ENCODE measurements around the gene ZNF423. TPM values are rescaled to one million over a fixed set of nuclear protein-coding genes. Genes with fewer than 3 reads are reported as not detected.

The ZNF423 gene
- total RNA-seq, 3 donors from 2014 or later (not counting 1 experiment from before 2014, with no cell fraction given), result not detected

DNA sequence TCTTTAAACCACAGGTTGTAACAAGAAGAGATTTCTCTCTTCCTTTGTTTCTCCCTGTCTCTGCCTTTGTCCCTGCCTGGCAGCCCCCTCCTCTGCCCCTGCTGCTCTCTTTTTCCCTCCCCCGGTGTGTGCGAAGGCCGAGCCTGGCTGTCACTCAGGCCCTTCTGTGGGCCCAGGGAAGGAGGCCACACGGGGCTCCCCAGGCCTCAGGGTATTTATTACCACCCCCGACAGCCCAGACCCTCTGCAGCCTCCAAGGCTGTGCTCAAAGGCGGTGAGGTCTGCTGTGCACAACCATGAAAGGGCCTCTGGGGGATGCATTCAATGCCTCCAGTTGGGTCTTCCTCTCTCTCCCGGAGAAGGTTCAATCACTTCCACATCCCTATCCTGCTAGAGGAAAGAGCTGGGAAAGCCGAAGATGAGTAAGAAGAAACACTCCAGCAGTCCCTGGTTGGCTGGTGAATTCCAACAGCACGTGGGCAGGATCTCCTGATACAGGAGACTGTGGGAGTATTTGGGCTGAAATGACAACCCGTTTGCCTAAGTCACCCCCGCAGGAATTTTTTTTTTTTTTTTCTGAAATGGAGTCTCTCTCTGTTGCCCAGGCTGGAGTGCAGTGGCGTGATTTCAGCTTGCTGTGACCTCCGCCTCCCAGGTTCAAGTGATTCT lies 34.2 kb downstream of the ZNF423 start:
- 88% methylated on average over 12 of the region's 13 CpGs for WGBS (ENCODE audit: insufficient coverage)
- Mint-ChIP-seq H3K9me3 (no peaks in the 10 kb centered on the region), H3K27me3 (ENCODE audit: low read depth in 2 of 2) (peaks cover 0 to 9% of the 10 kb centered on the region in 2 donors), H3K4me1 (no peaks in the 10 kb centered on the region), H3K36me3 (no peaks in the 10 kb centered on the region), H3K4me3 (no peak overlapping the region), H3K27ac (no peak overlapping the region)
- intact Hi-C loops (cut with micrococcal nuclease), result no loop called here
- no peak for DNase-seq
- no peaks in the 10 kb centered on the region for H3K9me3 ChIP-seq (ENCODE audit: control insufficient read depth, insufficient read depth, low read length)
- no peak overlapping the region for H3K27ac ChIP-seq (ENCODE audit: low read length)
- TF ChIP-seq, protein P1, sequence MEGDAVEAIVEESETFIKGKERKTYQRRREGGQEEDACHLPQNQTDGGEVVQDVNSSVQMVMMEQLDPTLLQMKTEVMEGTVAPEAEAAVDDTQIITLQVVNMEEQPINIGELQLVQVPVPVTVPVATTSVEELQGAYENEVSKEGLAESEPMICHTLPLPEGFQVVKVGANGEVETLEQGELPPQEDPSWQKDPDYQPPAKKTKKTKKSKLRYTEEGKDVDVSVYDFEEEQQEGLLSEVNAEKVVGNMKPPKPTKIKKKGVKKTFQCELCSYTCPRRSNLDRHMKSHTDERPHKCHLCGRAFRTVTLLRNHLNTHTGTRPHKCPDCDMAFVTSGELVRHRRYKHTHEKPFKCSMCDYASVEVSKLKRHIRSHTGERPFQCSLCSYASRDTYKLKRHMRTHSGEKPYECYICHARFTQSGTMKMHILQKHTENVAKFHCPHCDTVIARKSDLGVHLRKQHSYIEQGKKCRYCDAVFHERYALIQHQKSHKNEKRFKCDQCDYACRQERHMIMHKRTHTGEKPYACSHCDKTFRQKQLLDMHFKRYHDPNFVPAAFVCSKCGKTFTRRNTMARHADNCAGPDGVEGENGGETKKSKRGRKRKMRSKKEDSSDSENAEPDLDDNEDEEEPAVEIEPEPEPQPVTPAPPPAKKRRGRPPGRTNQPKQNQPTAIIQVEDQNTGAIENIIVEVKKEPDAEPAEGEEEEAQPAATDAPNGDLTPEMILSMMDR (IDR thresholded peaks at IDR 0.05), result no peak
- H3K27me3 ChIP-seq (ENCODE audit: control insufficient read depth, insufficient read depth, low read length), result no peaks in the 10 kb centered on the region
- ATAC-seq, result no peak
- H3K4me3 ChIP-seq (ENCODE audit: low read length), result no peak overlapping the region
- no peaks in the 10 kb centered on the region for H3K36me3 ChIP-seq (ENCODE audit: control insufficient read depth, insufficient read depth, low read length)
- H3K4me1 ChIP-seq (ENCODE audit: control insufficient read depth, insufficient read depth, low read length), result no peaks in the 10 kb centered on the region

DNA sequence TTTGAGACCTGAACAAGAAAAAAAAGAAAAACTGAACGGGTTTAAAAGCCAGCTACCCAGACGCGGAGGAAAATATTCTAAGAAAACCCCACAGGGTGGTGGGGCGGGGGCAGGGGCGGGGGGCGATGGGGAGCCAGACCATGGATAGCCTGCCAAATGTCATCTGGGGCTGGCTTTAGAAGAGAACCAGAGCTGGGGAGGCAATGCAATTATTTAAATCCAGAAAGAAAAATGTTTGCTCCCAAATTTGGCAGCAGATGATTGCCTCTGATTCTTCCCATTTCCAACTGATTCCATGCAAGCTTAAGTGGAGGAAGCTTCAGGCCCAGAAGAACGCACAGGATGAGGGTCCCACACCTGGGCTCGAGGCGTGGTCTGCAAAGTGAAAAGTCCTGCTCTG lies 34.8 kb downstream of the ZNF423 start:
- no peak for DNase-seq
- Mint-ChIP-seq H3K36me3 (no peaks in the 10 kb centered on the region), H3K4me3 (no peak overlapping the region), H3K4me1 (no peaks in the 10 kb centered on the region), H3K9me3 (no peaks in the 10 kb centered on the region), H3K27ac (no peak overlapping the region), H3K27me3 (ENCODE audit: low read depth in 2 of 2) (peaks cover 0 to 9% of the 10 kb centered on the region in 2 donors)
- intact Hi-C loops (cut with micrococcal nuclease), result no loop called here
- no peak overlapping the region for H3K4me3 ChIP-seq (ENCODE audit: low read length)
- no peaks in the 10 kb centered on the region for H3K27me3 ChIP-seq (ENCODE audit: control insufficient read depth, insufficient read depth, low read length)
- 91% methylated on average over 8 of the region's 9 CpGs for WGBS (ENCODE audit: insufficient coverage)
- H3K4me1 ChIP-seq (ENCODE audit: control insufficient read depth, insufficient read depth, low read length), result no peaks in the 10 kb centered on the region
- H3K36me3 ChIP-seq (ENCODE audit: control insufficient read depth, insufficient read depth, low read length), result no peaks in the 10 kb centered on the region
- H3K27ac ChIP-seq (ENCODE audit: low read length), result no peak overlapping the region
- H3K9me3 ChIP-seq (ENCODE audit: control insufficient read depth, insufficient read depth, low read length), result no peaks in the 10 kb centered on the region
- TF ChIP-seq, protein P1 (IDR thresholded peaks at IDR 0.05), result no peak
- ATAC-seq, result no peak

DNA sequence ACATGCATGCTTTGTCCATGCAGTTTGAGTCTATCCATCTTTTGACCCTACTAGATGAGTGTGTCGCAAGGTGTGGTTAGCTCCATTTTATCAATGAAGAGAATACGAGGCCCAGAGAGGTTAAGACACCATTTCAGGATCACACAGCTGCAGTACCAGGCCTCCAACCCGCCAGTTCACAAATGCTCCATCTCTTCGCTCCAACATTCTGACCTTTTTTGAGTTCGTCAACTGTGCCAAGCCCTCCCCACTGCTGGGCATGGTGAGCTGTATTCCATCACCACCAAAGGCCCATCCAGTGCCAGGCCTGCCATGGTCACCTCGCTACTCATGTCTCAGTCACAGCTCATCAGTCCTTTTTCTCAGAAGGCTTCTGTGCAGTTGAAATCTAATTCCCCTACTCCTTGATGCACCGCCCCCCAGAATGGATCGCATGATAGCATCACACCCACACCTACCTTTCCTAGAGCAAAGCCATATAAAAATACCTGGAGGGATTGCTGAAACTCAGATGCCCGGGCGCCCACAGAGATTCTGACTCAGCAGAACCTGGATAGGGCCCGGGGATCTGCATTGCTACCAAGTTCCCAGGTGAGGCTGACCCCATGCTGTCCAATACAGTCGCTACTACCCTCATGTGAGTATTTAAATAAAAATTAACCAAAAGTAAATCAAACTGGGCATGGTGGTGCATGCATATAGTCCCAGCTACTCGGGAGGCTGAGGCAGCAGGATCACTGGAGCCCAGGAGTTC lies 38.0 kb downstream of the ZNF423 start:
- Histone ChIP-seq H3K36me3 (ENCODE audit: control insufficient read depth, insufficient read depth, low read length) (no peaks in the 10 kb centered on the region), H3K4me3 (ENCODE audit: low read length) (no peak overlapping the region), H3K27ac (ENCODE audit: low read length) (no peak overlapping the region), H3K4me1 (ENCODE audit: control insufficient read depth, insufficient read depth, low read length) (no peaks in the 10 kb centered on the region), H3K9me3 (ENCODE audit: control insufficient read depth, insufficient read depth, low read length) (no peaks in the 10 kb centered on the region), H3K27me3 (ENCODE audit: control insufficient read depth, insufficient read depth, low read length) (no peaks in the 10 kb centered on the region)
- no peak for DNase-seq
- Mint-ChIP-seq H3K27me3 (ENCODE audit: low read depth in 2 of 2) (no peaks in the 10 kb centered on the region), H3K9me3 (no peaks in the 10 kb centered on the region), H3K4me3 (no peak overlapping the region), H3K27ac (no peak overlapping the region), H3K4me1 (no peaks in the 10 kb centered on the region), H3K36me3 (no peaks in the 10 kb centered on the region)
- intact Hi-C loops (cut with micrococcal nuclease), result no loop called here
- WGBS (ENCODE audit: insufficient coverage), result 92% methylated on average over 13 of the region's 13 CpGs
- TF ChIP-seq, protein P1 (IDR thresholded peaks at IDR 0.05), result no peak
- no peak for ATAC-seq
